Hepatic stellate cell (primary cell): ENCODE results near the gene PSMD2.

Experiments used
- DNase-seq: peaks from one replicate; pipeline ENCODE4 v3.0.0; 2011; ENCODE audit warnings: low spot score

The PSMD2 gene

GRCh38 chr3:184316792-184317191, 17.8 kb downstream of the PSMD2 start:
- DNase-seq, result no peak

GRCh38 chr3:184317201-184317600, 18.2 kb downstream of the PSMD2 start:
- DNase-seq, result no peak

- DNase-seq, result peak; percentile 99
Measured at GRCh38 chr3:184320104-184320445, 21.0 kb downstream of the PSMD2 start.

GRCh38 chr3:184321666-184322065, 22.6 kb downstream of the PSMD2 start:
- DNase-seq, result no peak

GRCh38 chr3:184322731-184323487, 23.9 kb downstream of the PSMD2 start:
- DNase-seq, result no peak

- no peak for DNase-seq
Measured at GRCh38 chr3:184323696-184324095, 24.7 kb downstream of the PSMD2 start.

GRCh38 chr3:184325269-184325668, 26.2 kb downstream of the PSMD2 start:
- no peak for DNase-seq

- no peak for DNase-seq
Measured at GRCh38 chr3:184325715-184326369, 26.8 kb downstream of the PSMD2 start.

GRCh38 chr3:184327171-184327570, 28.1 kb downstream of the PSMD2 start:
- DNase-seq, result no peak

GRCh38 chr3:184328516-184328915, 29.5 kb downstream of the PSMD2 start:
- no peak for DNase-seq

- peak; percentile 81 for DNase-seq
Measured at GRCh38 chr3:184332370-184333090, 33.5 kb downstream of the PSMD2 start.

GRCh38 chr3:184333190-184333589, 34.1 kb downstream of the PSMD2 start:
- DNase-seq, result no peak

GRCh38 chr3:184333700-184334099, 34.7 kb downstream of the PSMD2 start:
- DNase-seq, result no peak

- peak; percentile 74 for DNase-seq
Measured at GRCh38 chr3:184334470-184335158, 35.6 kb downstream of the PSMD2 start.

- no peak for DNase-seq
Measured at GRCh38 chr3:184335291-184335660, 36.2 kb downstream of the PSMD2 start.

GRCh38 chr3:184335661-184336546, 36.9 kb downstream of the PSMD2 start:
- peak; percentile 79 for DNase-seq

- no peak for DNase-seq
Measured at GRCh38 chr3:184336547-184337398, 37.7 kb downstream of the PSMD2 start.

GRCh38 chr3:184337399-184337714, 38.3 kb downstream of the PSMD2 start, which contains the start of gene FAM131A:
FAM131A (plus strand) TSS chr3:184337600; CDS start chr3:184337631, 31 bp downstream.
- no peak for DNase-seq

- no peak for DNase-seq
Measured at GRCh38 chr3:184337981-184338380, 38.9 kb downstream of the PSMD2 start.

- peak; percentile 85 for DNase-seq
Measured at GRCh38 chr3:184338511-184338945, 39.5 kb downstream of the PSMD2 start.

GRCh38 chr3:184339001-184339400, 40.0 kb downstream of the PSMD2 start:
- DNase-seq, result no peak
